Renal pelvis (tissue), 12 donors: ENCODE results near the gene C2orf42. TPM values are rescaled to one million over a fixed set of nuclear protein-coding genes. Genes with fewer than 3 reads are reported as not detected.
"Not testable (repeated sequence)": the region's sequence is repeated elsewhere in the genome, so short reads cannot be mapped to it uniquely, and the experiment has no call there.

Experiments used
- DNase-seq: peaks from one replicate; pipeline ENCODE4 v3.0.0-alpha.2; 2013
- long read RNA-seq, 16 experiments: transcript quantifications; one replicate each; lab custom pipeline, GENCODE V29; 2026
- polyA plus RNA-seq, 3 donors: library from polyadenylated mRNA; unstranded; fragments of 120-200 nt; gene quantifications; one replicate each; pipeline ENCODE4 v1.2.1, GENCODE V29; 2013; ENCODE audit not compliant: insufficient read length in 3 of 3

Gene C2orf42
- polyA plus RNA-seq: 10 to 100 TPM; 16.3 to 17.6 (median 16.9) TPM
- long read RNA-seq, donor 1, partial matches to known transcripts: 62 of 64 reads
- long read RNA-seq, donor 1, other reads (novel, unspliced or antisense): 0 of 64 reads
- long read RNA-seq, donor 2, partial matches to known transcripts: 0 of 2 reads
- long read RNA-seq, donor 2, other reads (novel, unspliced or antisense): 0 of 2 reads
- long read RNA-seq, donor 3, partial matches to known transcripts: 0 of 3 reads
- long read RNA-seq, donor 3, other reads (novel, unspliced or antisense): 0 of 3 reads
- long read RNA-seq, donor 4, partial matches to known transcripts: 0 of 4 reads
- long read RNA-seq, donor 4, other reads (novel, unspliced or antisense): 0 of 4 reads
- long read RNA-seq, donor 5: 0 reads
- long read RNA-seq, donor 6, partial matches to known transcripts: 0 of 1 reads
- long read RNA-seq, donor 6, other reads (novel, unspliced or antisense): 0 of 1 reads
- long read RNA-seq, donor 7, partial matches to known transcripts: 0 of 2 reads
- long read RNA-seq, donor 7, other reads (novel, unspliced or antisense): 0 of 2 reads
- long read RNA-seq, donor 8, partial matches to known transcripts: 0 of 1 reads
- long read RNA-seq, donor 8, other reads (novel, unspliced or antisense): 0 of 1 reads
- long read RNA-seq, donor 9, partial matches to known transcripts: 0 of 1 reads
- long read RNA-seq, donor 9, other reads (novel, unspliced or antisense): 0 of 1 reads
- long read RNA-seq, donor 10, partial matches to known transcripts: 0 of 2 reads
- long read RNA-seq, donor 10, other reads (novel, unspliced or antisense): 0 of 2 reads
- long read RNA-seq, donor 11, partial matches to known transcripts: 0 of 1 reads
- long read RNA-seq, donor 11, other reads (novel, unspliced or antisense): 0 of 1 reads
- long read RNA-seq, donor 12, partial matches to known transcripts: 0 of 3 reads
- long read RNA-seq, donor 12, other reads (novel, unspliced or antisense): 0 of 3 reads
- long read RNA-seq, donor 13: 0 reads
- long read RNA-seq, donor 14: 0 reads
- long read RNA-seq, donor 15, partial matches to known transcripts: 0 of 5 reads
- long read RNA-seq, donor 15, other reads (novel, unspliced or antisense): 0 of 5 reads
- long read RNA-seq, donor 16, partial matches to known transcripts: 0 of 1 reads
- long read RNA-seq, donor 16, other reads (novel, unspliced or antisense): 0 of 1 reads

DNA sequence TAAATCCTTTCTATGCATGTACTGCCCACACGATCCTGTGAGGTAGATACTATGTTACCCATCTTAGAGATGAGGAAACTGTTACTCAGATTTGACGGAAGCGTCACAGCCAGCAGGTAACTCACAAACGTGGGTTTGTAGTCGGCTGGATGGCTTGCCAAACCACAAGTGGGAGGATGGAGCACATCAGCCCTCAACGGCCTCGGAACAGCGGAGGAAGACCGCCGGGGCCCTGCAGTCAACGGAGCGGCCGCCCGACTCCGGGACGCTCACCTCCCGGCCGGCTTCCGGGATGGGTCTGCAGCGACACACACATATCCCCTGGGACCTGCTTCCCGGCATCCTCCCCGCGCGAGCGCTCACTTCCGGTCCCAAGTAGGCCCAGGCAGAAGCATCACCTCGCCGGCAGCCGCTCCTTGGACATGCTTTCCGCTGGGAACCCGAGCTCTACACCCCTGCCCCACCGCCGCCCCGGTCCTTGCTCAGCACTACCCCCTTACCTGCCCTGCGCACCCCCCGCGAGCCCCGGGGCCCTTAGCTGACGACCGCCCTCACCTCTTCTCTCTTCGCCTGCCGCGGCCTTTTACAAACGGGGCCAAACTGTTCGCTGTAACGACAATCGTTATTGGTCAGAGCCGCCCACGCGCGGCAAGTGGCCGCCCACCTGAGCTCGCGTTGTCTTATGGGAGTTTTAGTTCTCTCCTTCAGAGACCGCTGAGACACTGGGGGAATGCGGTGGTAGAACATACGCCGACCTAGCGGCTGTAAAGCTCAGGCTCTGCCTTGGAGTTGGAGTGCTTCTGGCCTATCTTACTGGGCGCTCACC lies at the start of gene C2orf42:
Gene C2orf42 (minus strand): TSS at position 602 of the 826 bp plus-strand sequence. CDS start 9,034 bp downstream, outside the sequence.
- peak; percentile 97 for DNase-seq

- DNase-seq: no peak
Observed at GRCh38 chr2:70240599-70240998, 49.8 kb upstream of the C2orf42 start.

- DNase-seq: no peak
Observed at GRCh38 chr2:70233926-70234325, 43.1 kb upstream of the C2orf42 start.

- DNase-seq: no peak
Observed at GRCh38 chr2:70226781-70227180, 36.0 kb upstream of the C2orf42 start.

GRCh38 chr2:70223305-70223704 lies 32.5 kb upstream of the C2orf42 start:
- not testable (repeated sequence) for DNase-seq

DNA sequence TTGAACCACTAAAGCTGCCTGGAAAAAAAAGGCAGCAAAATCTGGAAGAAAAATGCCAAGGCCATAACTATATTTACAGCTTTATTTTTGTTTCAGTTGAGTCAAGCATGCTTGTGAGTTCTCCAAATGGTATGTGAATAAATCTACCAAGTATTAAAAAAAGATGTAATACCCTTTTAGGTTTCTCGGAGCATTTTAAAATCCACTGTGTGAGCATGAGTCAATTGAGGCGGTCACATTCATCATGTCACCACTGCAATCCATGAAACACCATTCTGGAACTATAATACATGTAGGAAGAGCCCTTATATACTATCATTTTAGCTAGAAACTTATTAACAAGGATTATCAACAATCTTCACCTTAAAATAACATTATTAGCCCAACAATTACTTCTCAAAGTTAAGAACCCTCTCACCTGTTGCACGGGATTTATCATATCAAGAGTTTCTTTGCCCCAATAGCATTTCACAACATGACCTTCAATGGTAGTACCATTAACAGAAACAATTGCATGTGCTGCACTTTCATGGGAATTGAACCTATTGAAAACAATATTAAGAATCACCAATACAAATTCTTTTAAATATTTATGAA lies 24.2 kb upstream of the C2orf42 start:
- no peak for DNase-seq

DNA sequence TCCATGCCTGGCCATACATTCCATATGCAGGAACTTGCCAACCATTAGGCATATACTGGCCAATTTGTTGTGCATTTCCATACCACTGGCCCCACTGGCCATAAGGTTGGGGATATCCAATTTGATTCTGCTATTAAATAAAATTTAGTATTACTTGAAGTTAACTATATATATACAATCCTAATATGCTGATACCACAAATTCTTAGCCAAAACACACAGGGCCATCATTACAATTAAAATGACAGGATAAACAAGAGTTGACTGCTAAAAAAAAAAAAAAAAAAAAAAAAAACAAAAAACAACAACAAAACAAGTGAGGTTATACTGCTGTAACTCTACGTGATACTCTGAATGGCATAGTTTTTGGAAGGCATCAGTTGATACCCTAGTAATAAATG lies 23.5 kb upstream of the C2orf42 start:
- DNase-seq: no peak

DNA sequence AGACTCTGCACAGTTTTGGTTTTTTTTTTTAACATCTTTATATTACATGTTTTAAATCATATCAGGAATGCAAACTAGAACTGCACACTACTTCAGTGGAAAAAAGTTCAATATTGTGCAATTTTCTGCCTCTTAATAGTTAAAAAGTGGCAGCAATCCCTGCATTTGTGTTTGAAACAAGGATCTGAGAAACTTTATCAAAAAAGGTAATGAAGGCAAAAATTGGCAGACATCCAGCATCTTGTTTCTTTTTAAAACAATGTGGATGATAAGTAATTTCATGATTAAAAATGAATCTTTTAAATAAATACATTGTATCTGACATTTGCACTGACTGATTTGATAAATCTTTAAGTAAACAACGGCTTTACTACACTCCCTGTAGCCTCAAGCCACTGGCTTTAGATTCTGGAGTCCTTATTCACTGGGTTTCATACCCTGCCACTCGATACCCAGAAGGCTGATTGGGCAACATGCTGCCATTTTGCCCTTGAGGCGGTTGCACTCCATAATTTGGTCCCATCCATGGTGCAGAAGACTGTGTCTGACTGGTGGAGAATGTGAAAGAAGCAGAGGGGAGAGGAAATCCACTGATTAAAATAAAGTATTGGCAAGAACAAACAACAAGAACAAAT lies 21.6 kb upstream of the C2orf42 start:
- no peak for DNase-seq

- no peak for DNase-seq
Observed at GRCh38 chr2:70211595-70211994, 20.8 kb upstream of the C2orf42 start.

DNA sequence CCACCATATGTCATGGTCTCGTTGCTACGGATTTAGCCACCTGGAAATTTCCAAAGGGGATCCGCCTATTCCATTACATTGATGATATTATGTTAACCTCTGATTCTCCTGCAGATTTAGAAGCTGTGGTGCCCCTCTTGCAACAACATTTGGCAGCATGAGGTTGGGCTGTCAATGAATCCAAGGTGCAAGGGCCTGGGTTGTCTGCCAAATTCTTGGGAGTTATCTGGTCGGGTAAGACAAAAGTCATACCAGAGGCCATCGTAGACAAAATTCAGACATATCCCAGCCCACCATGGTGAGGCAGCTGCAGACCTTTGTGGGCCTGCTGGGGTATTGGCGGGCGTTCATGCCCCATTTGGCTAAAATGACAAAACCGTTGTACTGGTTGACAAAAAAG lies 13.6 kb upstream of the C2orf42 start:
- DNase-seq: no peak

DNA sequence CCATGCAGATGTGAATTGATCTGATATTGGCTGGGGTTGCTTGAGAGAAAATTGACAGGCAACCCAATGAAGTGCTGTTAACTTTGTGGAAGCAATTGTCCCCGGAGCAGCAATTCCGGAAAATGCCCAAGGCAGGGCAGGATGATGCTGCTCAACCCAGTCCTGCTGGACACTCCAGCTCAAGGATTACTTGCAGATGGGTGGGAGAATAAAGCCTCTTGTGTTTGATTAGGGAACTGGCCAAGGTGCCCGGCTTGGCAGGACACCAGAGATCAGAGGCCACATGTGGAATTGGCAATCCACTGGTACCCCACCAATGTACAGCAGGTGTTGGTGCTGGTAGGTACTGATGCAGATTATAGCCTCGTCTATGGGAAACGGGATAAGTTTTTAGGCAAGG lies 12.3 kb upstream of the C2orf42 start:
- DNase-seq: no peak

DNA sequence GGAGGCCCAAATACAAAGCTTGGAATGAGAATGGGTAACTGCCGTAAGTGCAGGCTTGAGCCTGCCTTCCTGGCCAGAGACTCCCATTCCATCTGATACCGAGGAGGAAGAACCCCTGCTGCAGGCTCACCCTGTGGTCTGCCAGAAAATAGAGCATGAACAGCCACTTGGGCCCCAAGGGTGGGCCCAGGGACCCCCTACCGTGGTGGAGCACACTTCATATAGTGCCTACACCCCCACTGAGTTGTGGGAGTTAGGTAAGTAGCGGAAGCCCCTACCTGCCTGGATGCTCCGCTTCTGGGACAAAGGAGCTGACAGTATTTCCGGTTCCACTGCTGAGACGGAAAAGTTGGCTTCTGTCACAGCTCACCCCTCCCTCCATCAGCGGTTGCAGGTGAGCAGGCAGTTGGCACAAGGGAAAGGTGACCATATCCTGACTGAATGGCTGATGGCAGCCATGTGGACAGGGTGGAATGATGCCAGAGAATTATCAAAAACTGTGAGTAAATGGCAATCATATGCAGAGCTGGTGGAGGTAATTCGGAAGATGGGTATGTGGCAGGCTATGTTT lies 11.5 kb upstream of the C2orf42 start:
- DNase-seq: no peak

DNA sequence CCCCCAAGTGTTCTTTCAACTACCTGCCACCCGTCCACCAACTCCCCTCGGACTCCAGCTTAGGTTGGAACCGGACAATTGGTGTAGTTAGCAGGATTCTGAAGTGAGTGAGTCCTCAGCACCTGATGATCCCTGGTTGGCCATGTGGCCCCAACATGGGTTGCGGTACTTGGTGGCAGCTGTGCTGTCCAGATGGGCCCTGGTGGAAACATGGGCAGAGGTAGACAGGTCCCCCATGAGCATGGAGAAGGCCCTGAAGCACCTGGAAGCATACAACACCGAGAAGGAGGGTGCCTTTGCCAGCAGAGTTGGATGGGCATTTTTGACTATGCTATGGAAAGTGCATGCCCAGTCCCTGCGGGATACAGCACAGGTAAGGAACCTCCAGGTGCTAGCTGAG lies 11.0 kb upstream of the C2orf42 start:
- DNase-seq: no peak

- DNase-seq: no peak
Observed at GRCh38 chr2:70201225-70201768, 10.5 kb upstream of the C2orf42 start.

GRCh38 chr2:70199320-70199864 lies 8.6 kb upstream of the C2orf42 start:
- DNase-seq: no peak

GRCh38 chr2:70192516-70192915 lies 1.7 kb upstream of the C2orf42 start:
- no peak for DNase-seq

- DNase-seq: no peak
Observed at GRCh38 chr2:70191244-70191735, 471 bp upstream of the C2orf42 start.

DNA sequence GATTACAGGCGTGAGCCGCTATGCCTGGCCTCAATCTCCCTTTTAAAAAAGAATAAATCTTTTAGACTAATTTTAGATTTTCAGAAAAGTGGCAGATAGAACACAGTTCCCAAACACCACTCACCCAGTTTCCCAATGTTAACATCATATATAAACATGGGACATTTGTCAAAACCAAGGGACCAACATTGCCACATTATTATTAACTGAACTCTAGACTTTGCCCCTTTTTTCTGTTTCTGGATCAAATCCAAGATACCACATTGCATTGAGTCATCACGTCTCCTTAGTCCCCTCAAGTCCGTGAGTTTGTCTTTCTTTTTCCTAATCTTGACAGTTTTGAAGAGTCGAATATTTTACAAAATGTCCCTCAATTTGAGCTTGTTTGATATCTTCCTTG lies 2.4 kb downstream of the C2orf42 start:
- DNase-seq: no peak

- DNase-seq: not testable (repeated sequence)
Observed at GRCh38 chr2:70187170-70187569, 3.6 kb downstream of the C2orf42 start.
